DOHH2 (cell line): ENCODE results near the gene NEK4.
A peak's percentile ranks its signal among the peaks of the same experiment; 100 is the strongest.

Experiments used
- H3F3A ChIP-seq: fragments of 200-600 bp; sonication (generic), shearing (Covaris generic); 2 replicates; pipeline ENCODE4 v1.6.0; 2016; ENCODE audit warnings: antibody characterized with exemption, mild to moderate bottlenecking; ENCODE audit not compliant: control insufficient read depth, insufficient read depth
- H3K27ac ChIP-seq: fragments of 200-600 bp; sonication (generic); 2 replicates; pipeline ENCODE4 v1.5.1; 2014; ENCODE audit warnings: low read depth, mild to moderate bottlenecking, low read length, moderate library complexity
- H3K27me3 ChIP-seq: fragments of 200-600 bp; sonication (generic); 2 replicates; pipeline ENCODE4 v1.6.1; 2014; ENCODE audit warnings: mild to moderate bottlenecking, low read length, mixed read lengths; ENCODE audit not compliant: control insufficient read depth
- H3K36me3 ChIP-seq: fragments of 200-600 bp; sonication (generic); 2 replicates; pipeline ENCODE4 v1.6.1; 2014; ENCODE audit warnings: mild to moderate bottlenecking, low read length, moderate library complexity, mixed read lengths; ENCODE audit not compliant: control insufficient read depth
- H3K4me1 ChIP-seq: fragments of 200-600 bp; sonication (generic); 2 replicates; pipeline ENCODE4 v1.6.1; 2014; ENCODE audit warnings: mild to moderate bottlenecking, low read length, mixed read lengths; ENCODE audit not compliant: control insufficient read depth
- H3K4me2 ChIP-seq: fragments of 200-600 bp; sonication (generic); 2 replicates; pipeline ENCODE4 v1.6.0; 2014; ENCODE audit warnings: mild to moderate bottlenecking, low read length, moderate library complexity
- H3K4me3 ChIP-seq: fragments of 200-600 bp; sonication (generic); 2 replicates; pipeline ENCODE4 v1.5.1; 2014; ENCODE audit warnings: mild to moderate bottlenecking, low read length, mixed read lengths
- H3K79me2 ChIP-seq: fragments of 200-600 bp; sonication (generic); 2 replicates; pipeline ENCODE4 v1.6.1; 2014; ENCODE audit warnings: mild to moderate bottlenecking, low read length, mixed read lengths; ENCODE audit not compliant: control insufficient read depth
- H3K9me2 ChIP-seq: fragments of 200-600 bp; sonication (generic); replicated peaks from 2 replicates; pipeline ENCODE4 v1.6.1; 2014; ENCODE audit warnings: mild to moderate bottlenecking, low read length, mixed read lengths; ENCODE audit not compliant: control insufficient read depth
- H3K9me3 ChIP-seq: fragments of 200-600 bp; sonication (generic); 2 replicates; pipeline ENCODE4 v1.6.1; 2014; ENCODE audit warnings: antibody characterized with exemption, low read length, mixed read lengths; ENCODE audit not compliant: control insufficient read depth, insufficient read depth
- H4K20me1 ChIP-seq: fragments of 200-600 bp; sonication (generic); 2 replicates; pipeline ENCODE4 v1.6.0; 2014; ENCODE audit warnings: low read depth, mild to moderate bottlenecking, antibody characterized with exemption, low read length, moderate library complexity; ENCODE audit not compliant: control insufficient read depth, insufficient read depth
- EZH2phosphoT487 ChIP-seq: fragments of 200-600 bp; sonication (generic); IDR thresholded peaks from 2 replicates; pipeline ENCODE4 v1.6.1; 2017; ENCODE audit warnings: borderline replicate concordance, mild to moderate bottlenecking, antibody characterized with exemption, low read length, moderate library complexity, mixed read lengths
- TF ChIP-seq, protein P1 (sequence below): fragments of 200-600 bp; sonication (generic); IDR thresholded peaks from one replicate; pipeline ENCODE4 v1.5.1; 2014; ENCODE audit warnings: antibody characterized with exemption, mild to moderate bottlenecking, low read depth, low read length; ENCODE audit not compliant: poor library complexity, severe bottlenecking

NEK4 gene

DNA sequence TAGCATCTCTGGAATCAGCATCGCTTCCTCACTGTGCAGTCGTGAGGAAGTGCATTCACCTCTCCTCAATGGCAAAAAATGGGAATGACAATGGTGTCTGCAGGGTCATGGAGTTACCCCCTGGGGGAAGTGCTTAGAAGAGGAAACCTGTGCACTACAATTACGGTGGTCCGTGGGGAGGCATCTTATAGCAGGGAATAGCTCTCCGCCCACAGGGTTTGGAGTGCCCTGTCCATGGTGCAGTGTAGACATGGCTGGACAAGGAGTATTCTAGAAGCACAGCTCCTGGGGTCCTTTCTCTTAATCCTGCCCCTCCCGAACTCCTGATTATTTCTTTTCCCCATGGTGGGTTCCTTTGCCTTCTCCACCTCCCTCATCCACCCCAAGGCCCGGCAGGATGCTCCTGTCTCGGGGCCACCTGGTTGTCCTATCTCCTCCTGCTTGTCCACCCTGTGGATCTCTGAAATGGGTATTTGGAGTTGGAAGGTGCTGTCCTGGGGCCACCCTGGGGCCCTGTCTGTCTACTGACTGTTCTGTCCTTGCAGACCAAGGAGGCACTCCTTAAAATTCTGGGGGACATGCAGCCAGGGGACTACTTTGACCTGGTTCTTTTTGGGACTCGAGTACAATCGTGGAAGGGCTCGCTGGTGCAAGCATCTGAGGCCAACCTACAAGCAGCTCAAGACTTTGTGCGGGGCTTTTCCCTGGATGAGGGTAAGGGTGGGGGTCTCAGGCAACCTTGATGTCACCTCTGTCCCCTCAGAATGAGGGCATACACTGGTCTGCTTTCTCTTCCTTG lies 11.9 kb upstream of the NEK4 start:
- Histone ChIP-seq H3K9me2 (no peaks in the 10 kb centered on the region), H3K9me3 (no peaks in the 10 kb centered on the region), H3K27ac (no peak overlapping the region), H4K20me1 (no peaks in the 10 kb centered on the region), H3K4me1 (peaks cover 10% of the 10 kb centered on the region), H3K36me3 (no peaks in the 10 kb centered on the region), H3K4me3 (no peak overlapping the region), H3F3A (no peaks in the 10 kb centered on the region; the same call in 1 of the 2 replicates), H3K27me3 (peaks cover 11% of the 10 kb centered on the region; the same call in 1 of the 2 replicates), H3K79me2 (no peaks in the 10 kb centered on the region), H3K4me2 (no peak overlapping the region)
- TF ChIP-seq, protein P1, sequence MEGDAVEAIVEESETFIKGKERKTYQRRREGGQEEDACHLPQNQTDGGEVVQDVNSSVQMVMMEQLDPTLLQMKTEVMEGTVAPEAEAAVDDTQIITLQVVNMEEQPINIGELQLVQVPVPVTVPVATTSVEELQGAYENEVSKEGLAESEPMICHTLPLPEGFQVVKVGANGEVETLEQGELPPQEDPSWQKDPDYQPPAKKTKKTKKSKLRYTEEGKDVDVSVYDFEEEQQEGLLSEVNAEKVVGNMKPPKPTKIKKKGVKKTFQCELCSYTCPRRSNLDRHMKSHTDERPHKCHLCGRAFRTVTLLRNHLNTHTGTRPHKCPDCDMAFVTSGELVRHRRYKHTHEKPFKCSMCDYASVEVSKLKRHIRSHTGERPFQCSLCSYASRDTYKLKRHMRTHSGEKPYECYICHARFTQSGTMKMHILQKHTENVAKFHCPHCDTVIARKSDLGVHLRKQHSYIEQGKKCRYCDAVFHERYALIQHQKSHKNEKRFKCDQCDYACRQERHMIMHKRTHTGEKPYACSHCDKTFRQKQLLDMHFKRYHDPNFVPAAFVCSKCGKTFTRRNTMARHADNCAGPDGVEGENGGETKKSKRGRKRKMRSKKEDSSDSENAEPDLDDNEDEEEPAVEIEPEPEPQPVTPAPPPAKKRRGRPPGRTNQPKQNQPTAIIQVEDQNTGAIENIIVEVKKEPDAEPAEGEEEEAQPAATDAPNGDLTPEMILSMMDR, result no peak
- no peak for TF ChIP-seq EZH2phosphoT487

DNA sequence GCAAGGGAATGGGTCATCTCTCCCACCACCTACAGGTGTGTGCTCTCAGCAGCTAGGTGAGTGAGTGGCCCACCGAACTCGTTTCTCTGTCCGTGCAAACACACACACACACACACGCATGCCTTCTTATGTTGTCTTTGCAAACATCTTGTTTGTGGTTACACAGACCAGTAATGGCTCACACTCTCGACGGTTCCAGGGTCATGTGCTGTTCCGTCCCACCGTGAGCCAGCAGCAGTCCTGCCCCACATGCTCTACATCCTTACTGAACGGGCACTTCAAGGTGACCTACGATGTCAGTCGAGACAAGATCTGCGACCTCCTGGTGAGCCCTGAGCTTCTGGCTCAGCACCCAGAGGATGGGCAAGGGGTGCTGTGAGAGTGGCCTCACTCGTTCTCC lies 11.0 kb upstream of the NEK4 start:
- Histone ChIP-seq H3K4me1 (peaks cover 10% of the 10 kb centered on the region), H3K36me3 (no peaks in the 10 kb centered on the region), H3K4me3 (no peak overlapping the region), H3K9me2 (no peaks in the 10 kb centered on the region), H4K20me1 (no peaks in the 10 kb centered on the region), H3K79me2 (no peaks in the 10 kb centered on the region), H3K27me3 (peaks cover 11% of the 10 kb centered on the region; the same call in 1 of the 2 replicates), H3K27ac (no peak overlapping the region), H3F3A (no peaks in the 10 kb centered on the region; the same call in 1 of the 2 replicates), H3K4me2 (no peak overlapping the region), H3K9me3 (no peaks in the 10 kb centered on the region)
- TF ChIP-seq EZH2phosphoT487, result no peak
- TF ChIP-seq, protein P1, result no peak

DNA sequence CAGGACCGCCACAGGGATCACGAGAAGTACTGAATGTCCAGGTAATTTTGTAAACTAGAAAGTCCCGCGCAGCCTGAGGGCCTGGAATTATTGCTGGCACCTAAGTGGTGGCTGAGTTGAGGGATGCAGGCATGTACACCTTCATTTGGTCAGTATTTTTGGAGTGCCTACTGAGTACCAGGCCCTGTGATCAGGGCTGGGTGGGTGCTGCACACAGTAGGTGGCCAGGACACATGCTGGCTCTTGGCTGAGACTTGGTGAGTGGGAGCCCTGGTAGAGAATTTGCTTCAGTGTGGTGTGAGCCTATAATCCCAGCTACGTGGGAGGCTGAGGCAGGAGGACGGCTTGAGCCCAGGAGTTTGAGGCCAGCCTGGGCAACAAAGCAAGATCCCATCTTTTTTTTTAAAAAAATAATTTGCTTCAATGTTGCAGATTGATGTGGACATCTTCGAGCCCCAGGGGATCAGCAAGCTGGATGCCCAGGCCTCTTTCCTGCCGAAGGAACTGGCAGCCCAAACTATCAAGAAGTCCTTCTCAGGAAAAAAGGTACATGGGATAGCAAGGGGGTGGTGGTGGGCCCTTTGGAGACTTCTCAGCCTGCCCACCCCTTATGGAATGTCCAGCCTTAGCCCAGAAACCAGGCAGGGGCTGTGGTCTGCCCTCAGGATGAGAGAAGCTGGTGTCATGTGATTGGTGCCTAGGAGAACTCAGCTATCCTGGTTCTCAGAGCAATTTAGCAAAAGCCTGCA lies 9.3 kb upstream of the NEK4 start:
- TF ChIP-seq EZH2phosphoT487, result no peak
- TF ChIP-seq, protein P1, result no peak
- H3F3A ChIP-seq, result no peaks in the 10 kb centered on the region; the same call in 1 of the 2 replicates
- H3K4me1 ChIP-seq, result peaks cover 10% of the 10 kb centered on the region
- no peaks in the 10 kb centered on the region for H3K36me3 ChIP-seq
- no peaks in the 10 kb centered on the region for H3K9me3 ChIP-seq
- H3K27ac ChIP-seq, result no peak overlapping the region
- no peaks in the 10 kb centered on the region for H4K20me1 ChIP-seq
- H3K9me2 ChIP-seq, result no peaks in the 10 kb centered on the region
- H3K27me3 ChIP-seq, result peaks cover 11% of the 10 kb centered on the region; the same call in 1 of the 2 replicates
- H3K79me2 ChIP-seq, result no peaks in the 10 kb centered on the region
- peak overlapping the region; percentile 32 for H3K4me2 ChIP-seq
- no peak overlapping the region for H3K4me3 ChIP-seq
